Measurements from ENCODE around the gene TEX26.

DNA sequence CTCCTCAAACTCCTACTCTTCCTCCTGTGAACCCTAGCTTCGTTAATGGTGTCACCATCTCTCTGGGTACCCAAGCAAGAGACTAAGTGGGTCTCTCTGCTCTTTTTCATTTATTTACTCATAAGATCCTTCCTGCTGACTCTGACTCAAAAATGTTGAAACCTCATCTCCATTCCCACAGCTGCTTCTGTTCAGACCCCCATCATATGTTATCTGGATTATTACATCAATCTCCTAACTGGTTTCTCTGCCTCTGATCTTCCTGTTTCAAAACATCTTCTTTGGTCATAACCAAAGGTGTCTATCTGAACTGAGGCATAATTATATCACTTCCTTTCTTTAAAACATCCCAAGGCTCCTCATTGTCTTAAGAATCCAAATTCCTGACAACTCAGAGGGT, 28.4 kb upstream of the TEX26 start:
- TF ChIP-seq, protein P1, sequence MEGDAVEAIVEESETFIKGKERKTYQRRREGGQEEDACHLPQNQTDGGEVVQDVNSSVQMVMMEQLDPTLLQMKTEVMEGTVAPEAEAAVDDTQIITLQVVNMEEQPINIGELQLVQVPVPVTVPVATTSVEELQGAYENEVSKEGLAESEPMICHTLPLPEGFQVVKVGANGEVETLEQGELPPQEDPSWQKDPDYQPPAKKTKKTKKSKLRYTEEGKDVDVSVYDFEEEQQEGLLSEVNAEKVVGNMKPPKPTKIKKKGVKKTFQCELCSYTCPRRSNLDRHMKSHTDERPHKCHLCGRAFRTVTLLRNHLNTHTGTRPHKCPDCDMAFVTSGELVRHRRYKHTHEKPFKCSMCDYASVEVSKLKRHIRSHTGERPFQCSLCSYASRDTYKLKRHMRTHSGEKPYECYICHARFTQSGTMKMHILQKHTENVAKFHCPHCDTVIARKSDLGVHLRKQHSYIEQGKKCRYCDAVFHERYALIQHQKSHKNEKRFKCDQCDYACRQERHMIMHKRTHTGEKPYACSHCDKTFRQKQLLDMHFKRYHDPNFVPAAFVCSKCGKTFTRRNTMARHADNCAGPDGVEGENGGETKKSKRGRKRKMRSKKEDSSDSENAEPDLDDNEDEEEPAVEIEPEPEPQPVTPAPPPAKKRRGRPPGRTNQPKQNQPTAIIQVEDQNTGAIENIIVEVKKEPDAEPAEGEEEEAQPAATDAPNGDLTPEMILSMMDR (IDR thresholded peaks at IDR 0.05; ENCODE audit: low read depth, low read length, missing input control): no peak
- TF ChIP-seq, protein P2, sequence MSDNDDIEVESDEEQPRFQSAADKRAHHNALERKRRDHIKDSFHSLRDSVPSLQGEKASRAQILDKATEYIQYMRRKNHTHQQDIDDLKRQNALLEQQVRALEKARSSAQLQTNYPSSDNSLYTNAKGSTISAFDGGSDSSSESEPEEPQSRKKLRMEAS (IDR thresholded peaks at IDR 0.05): no peak
- TF ChIP-seq, protein P3, sequence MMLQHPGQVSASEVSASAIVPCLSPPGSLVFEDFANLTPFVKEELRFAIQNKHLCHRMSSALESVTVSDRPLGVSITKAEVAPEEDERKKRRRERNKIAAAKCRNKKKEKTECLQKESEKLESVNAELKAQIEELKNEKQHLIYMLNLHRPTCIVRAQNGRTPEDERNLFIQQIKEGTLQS (IDR thresholded peaks at IDR 0.05): no peak
- TF ChIP-seq, protein P4, sequence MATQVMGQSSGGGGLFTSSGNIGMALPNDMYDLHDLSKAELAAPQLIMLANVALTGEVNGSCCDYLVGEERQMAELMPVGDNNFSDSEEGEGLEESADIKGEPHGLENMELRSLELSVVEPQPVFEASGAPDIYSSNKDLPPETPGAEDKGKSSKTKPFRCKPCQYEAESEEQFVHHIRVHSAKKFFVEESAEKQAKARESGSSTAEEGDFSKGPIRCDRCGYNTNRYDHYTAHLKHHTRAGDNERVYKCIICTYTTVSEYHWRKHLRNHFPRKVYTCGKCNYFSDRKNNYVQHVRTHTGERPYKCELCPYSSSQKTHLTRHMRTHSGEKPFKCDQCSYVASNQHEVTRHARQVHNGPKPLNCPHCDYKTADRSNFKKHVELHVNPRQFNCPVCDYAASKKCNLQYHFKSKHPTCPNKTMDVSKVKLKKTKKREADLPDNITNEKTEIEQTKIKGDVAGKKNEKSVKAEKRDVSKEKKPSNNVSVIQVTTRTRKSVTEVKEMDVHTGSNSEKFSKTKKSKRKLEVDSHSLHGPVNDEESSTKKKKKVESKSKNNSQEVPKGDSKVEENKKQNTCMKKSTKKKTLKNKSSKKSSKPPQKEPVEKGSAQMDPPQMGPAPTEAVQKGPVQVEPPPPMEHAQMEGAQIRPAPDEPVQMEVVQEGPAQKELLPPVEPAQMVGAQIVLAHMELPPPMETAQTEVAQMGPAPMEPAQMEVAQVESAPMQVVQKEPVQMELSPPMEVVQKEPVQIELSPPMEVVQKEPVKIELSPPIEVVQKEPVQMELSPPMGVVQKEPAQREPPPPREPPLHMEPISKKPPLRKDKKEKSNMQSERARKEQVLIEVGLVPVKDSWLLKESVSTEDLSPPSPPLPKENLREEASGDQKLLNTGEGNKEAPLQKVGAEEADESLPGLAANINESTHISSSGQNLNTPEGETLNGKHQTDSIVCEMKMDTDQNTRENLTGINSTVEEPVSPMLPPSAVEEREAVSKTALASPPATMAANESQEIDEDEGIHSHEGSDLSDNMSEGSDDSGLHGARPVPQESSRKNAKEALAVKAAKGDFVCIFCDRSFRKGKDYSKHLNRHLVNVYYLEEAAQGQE (IDR thresholded peaks at IDR 0.05): no peak
- no peak for TF ChIP-seq FOXA2 (IDR thresholded peaks at IDR 0.05)

Data from liver (tissue), 3 donors.